GM19193 (cell line): ENCODE results near the gene ZBTB46.

Experiments used
- POLR2A ChIP-seq: IDR thresholded peaks from 4 replicates; pipeline ENCODE4 v1.6.1; 2011; ENCODE audit not compliant: insufficient read depth, insufficient read length; ENCODE audit errors: extremely low read depth

ZBTB46 gene

GRCh38 chr20:63831646-63831992 lies 555 bp upstream of the ZBTB46 start:
- TF ChIP-seq POLR2A = no peak

- TF ChIP-seq POLR2A = no peak
Measured at GRCh38 chr20:63829945-63830835, 874 bp downstream of the ZBTB46 start.

DNA sequence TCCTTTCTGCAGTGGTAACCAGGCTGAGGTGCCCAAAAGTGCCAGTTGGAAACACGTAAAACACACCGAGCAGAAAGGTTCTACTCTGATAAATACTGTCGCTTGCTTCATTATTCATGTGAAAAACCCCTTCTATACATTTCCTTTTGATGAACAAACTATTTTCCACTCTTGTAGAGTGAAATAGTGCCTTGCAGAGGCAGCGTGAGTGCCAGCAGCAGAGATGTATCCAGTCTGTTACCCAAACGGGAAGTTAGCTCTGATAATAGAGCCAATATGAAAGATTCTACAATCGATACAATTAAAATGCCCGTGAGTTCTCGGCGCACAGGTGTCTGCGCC lies 1.5 kb downstream of the ZBTB46 start:
- TF ChIP-seq POLR2A = no peak

DNA sequence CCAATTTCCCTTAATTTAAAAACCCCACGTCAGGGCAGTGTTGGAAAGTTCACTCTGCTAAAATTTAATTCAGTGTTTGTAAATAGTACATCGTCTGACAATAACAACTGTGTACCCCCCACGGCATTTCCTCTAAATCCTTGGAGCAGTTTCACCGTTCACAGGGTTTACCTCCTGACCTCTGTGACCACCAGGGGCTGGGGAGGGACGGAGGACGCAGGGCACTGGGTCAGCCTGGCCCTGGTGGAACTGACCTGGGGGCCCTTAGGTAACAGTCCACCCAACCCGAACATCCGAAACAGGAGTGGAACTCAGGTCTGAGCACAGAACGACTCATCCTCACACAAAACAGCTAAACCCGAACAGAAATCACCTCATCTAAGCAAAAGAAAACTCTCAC lies 2.1 kb downstream of the ZBTB46 start:
- TF ChIP-seq POLR2A = no peak

DNA sequence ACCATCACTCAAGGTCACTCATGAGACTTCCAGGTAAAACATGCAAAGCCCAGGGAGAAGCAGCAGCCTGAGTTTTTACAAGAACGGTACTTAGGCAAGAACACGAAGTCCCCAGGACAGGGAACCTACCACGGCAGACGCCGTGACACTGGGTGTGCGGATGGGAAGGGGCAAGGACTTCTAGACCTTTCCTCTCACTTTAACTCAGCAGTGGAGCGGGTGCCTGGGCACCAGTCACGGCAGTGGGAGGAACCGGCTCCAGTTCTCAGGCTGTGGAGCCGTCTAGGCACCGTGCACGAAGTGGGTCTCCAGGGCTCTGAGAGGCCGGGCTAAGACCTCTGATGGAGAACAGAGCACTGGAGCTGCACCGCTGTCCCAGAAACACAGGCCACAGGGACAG lies 2.5 kb downstream of the ZBTB46 start:
- no peak for TF ChIP-seq POLR2A

DNA sequence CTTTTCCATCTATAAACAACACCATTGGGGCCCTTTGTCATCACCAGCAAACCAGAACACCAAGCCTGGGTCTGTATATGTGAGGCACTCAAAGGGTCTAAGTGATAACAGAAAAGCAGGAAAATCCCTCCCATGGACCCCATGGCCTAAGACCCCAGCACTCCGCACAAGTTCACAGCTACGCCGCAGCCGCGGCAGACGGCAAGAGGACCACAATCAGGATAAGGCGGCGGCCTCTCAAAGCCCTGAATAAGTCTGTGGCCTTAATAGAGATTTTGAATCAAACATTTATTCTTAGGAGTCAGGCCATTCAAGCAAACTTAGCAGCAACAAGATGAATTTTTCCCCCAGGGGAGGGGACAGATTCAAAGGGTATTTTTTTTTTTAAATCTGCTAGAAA lies 2.9 kb downstream of the ZBTB46 start:
- TF ChIP-seq POLR2A = no peak

DNA sequence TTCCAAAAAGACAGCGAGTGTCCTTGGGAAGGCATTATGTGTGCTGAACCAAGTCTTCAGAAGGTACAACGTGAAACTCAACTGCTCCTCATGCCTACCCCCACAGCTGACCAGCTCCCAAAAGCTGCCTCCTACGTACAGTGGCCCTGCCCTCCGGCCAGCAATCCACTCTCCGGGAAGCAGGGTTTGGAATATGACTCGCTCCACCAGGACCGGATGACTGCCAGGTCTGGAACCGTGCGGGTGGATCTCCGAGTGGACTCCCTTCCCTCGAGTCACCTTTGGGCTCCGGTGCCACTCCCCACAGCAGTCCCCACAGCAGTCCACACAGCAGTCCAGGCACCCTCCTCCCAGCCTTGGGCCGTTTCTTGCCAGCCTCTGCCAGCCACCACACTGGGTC lies 4.3 kb downstream of the ZBTB46 start:
- no peak for TF ChIP-seq POLR2A

GRCh38 chr20:63825331-63826118 lies 5.5 kb downstream of the ZBTB46 start:
- no peak for TF ChIP-seq POLR2A

GRCh38 chr20:63823691-63824311 lies 7.3 kb downstream of the ZBTB46 start:
- TF ChIP-seq POLR2A = no peak

DNA sequence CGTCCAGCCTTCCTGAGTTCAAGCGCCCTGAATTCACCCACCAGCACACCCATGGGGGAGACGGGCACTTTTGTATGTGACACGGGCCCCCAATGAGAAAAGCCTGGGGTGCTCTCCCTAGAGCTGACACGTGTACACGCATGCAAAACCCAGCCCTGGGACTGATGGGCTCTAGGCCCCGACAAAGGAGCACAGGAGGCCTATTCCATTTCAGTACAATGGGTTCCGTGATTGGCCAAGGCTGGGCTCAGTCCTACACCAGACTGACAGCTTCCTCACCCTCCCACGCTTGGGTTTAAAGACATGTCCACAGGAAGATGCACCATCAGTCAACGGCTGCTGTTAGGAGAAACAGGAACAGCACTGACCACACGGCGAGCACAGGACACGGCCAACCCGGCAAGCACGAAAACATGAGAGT lies 8.8 kb downstream of the ZBTB46 start:
- TF ChIP-seq POLR2A = no peak

DNA sequence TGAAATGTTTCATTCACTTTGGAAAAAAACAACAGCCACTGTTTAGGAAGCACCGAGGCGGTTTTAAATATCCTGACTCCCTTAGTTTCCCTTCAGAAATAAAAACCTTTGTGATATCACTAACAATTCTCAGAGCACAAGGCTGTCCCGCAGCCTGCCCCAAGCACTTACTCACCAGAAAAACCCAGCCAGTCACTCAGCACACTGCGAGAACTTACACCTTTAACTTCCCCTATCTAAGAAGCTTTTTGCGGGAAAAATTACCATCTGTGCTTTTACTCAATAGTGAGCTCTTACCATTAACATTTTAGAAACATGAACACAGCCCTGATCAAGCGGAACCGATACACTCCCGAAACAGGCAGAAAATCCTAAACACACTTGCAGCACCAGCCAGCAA lies 9.3 kb downstream of the ZBTB46 start:
- TF ChIP-seq POLR2A = no peak

DNA sequence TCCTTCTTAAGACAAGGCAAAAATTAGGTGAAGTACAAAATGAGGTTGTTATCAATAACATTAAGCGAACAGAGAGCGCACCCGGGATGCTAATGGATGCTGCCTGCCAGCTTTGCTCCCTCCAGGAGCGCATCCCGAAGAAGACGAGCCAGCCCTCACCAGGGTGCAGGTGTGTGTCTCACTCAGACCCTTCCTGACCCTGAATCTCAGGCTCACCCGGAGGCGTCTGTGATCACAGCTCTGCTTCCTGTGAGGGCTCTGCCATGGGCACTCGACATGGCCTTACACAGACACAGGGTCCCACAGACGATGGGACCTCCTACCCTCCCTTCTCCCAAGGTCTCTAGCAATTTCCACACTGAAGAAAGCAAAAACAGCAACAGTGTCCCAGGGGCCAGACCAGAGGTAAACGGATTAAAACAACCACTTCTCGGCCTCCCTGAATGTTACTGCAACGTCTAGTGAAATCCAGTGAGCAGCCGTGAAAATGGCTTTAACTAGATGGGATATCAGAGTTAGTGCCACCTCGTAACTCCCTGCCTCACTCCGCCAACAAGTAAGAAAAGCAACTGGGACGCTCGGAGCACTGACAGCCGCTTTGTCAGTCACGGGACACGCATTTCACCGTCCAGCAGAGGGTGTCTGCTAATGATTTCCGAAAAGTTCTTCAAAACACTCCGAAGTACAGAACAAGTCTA lies 11.7 kb downstream of the ZBTB46 start:
- TF ChIP-seq POLR2A = no peak

- TF ChIP-seq POLR2A = no peak
Measured at GRCh38 chr20:63815615-63816253, 15.3 kb downstream of the ZBTB46 start.

DNA sequence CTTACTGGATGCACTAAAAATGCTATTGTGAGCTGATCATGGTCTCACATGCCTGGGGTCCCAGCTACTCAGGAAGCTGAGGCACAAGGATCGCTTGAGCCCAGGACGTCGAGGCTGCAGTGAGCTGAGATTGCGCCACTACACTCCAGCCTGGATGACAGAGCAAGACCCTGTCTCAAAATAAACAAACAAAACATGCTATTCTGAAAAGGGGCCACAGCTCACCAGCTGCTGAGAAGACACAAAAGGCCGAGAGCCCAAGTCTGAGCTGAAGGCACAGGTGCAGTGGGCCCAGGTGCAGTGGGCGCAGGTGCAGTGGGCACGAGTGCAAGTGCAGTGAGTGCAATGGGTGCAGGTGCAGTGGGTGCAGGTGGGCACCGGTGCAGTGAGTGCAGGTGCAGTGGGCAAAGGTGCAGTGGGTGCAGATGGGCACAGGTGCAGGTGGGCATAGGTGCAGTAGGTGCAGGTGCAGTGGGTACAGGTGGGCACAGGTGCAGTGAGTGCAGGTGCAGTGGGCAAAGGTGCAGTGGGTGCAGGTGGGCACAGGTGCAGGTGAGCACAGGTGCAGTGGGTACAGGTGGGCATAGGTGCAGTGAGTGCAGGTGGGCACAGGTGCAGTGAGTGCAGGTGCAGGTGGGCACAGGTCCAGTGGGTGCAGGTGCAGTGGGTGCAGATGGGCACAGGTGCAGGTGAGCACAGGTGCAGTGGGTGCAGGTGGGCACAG lies 16.0 kb downstream of the ZBTB46 start:
- TF ChIP-seq POLR2A = no peak
